HepG2 (cell line): ENCODE measurements around the gene COPS7A. TPM values are rescaled to one million over a fixed set of nuclear protein-coding genes. Genes with fewer than 3 reads are reported as not detected.

ENCODE experiments used
- DR1 ChIP-seq: sonication (generic); formaldehyde crosslinking; IDR thresholded peaks from 2 replicates; pipeline ENCODE4 v1.8.0; 2021; ENCODE audit warnings: mild to moderate bottlenecking, missing genetic modification reagents, inconsistent platforms
- FOXP4 ChIP-seq: sonication (generic); formaldehyde crosslinking; IDR thresholded peaks from 2 replicates; pipeline ENCODE4 v1.4.0; 2020; ENCODE audit warnings: missing genetic modification reagents
- HOXD1 ChIP-seq: sonication (generic); formaldehyde crosslinking; IDR thresholded peaks from 2 replicates; pipeline ENCODE4 v1.5.0; 2020; ENCODE audit warnings: missing genetic modification reagents
- IKZF5 ChIP-seq: IDR thresholded peaks from 2 replicates; pipeline ENCODE4 v1.6.1; 2018; ENCODE audit warnings: missing genetic modification reagents, mild to moderate bottlenecking, missing compliant biosample characterization
- IRF2 ChIP-seq: IDR thresholded peaks from 2 replicates; pipeline ENCODE4 v1.6.1; 2018; ENCODE audit warnings: missing genetic modification reagents, missing compliant biosample characterization
- JARID2 ChIP-seq: sonication (generic); formaldehyde crosslinking; IDR thresholded peaks from 2 replicates; pipeline ENCODE4 v1.8.1; 2023; ENCODE audit warnings: missing genetic modification reagents, inconsistent platforms; ENCODE audit not compliant: insufficient replicate concordance
- KLF11 ChIP-seq: IDR thresholded peaks from 2 replicates; pipeline ENCODE4 v1.6.1; 2016; ENCODE audit warnings: missing compliant biosample characterization
- MBD4 ChIP-seq: IDR thresholded peaks from 2 replicates; pipeline ENCODE4 v1.6.1; 2012; ENCODE audit warnings: low read length, inconsistent platforms, borderline replicate concordance
- MTF1 ChIP-seq: sonication (generic); formaldehyde crosslinking; IDR thresholded peaks from 2 replicates; pipeline ENCODE4 v1.5.0; 2020; ENCODE audit warnings: missing genetic modification reagents
- MXD4 ChIP-seq: IDR thresholded peaks from 2 replicates; pipeline ENCODE4 v1.6.1; 2016; ENCODE audit warnings: mild to moderate bottlenecking, missing biosample characterization, missing genetic modification reagents
- SALL2 ChIP-seq: sonication (generic); formaldehyde crosslinking; IDR thresholded peaks from 2 replicates; pipeline ENCODE4 v1.8.1; 2023; ENCODE audit warnings: mild to moderate bottlenecking, missing genetic modification reagents, inconsistent platforms
- SMARCE1 ChIP-seq: fragments of 450-650 bp; IDR thresholded peaks from 2 replicates; pipeline ENCODE4 v1.6.1; 2017; ENCODE audit warnings: borderline replicate concordance
- SPEN ChIP-seq: sonication (generic); formaldehyde crosslinking; IDR thresholded peaks from 2 replicates; pipeline ENCODE4 v1.5.1; 2020; ENCODE audit warnings: low read depth, mild to moderate bottlenecking, missing genetic modification reagents
- ZFP91 ChIP-seq: sonication (generic); formaldehyde crosslinking; IDR thresholded peaks from 2 replicates; pipeline ENCODE4 v1.9.0; 2022; ENCODE audit warnings: missing genetic modification reagents, mild to moderate bottlenecking, borderline replicate concordance
- ZNF142 ChIP-seq: sonication (generic); formaldehyde crosslinking; IDR thresholded peaks from 2 replicates; pipeline ENCODE4 v1.4.0; 2020; ENCODE audit warnings: missing genetic modification reagents
- ZNF550 ChIP-seq: sonication (generic); formaldehyde crosslinking; IDR thresholded peaks from 2 replicates; pipeline ENCODE4 v1.4.0; 2020; ENCODE audit warnings: mild to moderate bottlenecking, missing genetic modification reagents, borderline replicate concordance
- ZNF577 ChIP-seq: sonication (generic); formaldehyde crosslinking; IDR thresholded peaks from 2 replicates; pipeline ENCODE4 v1.4.0; 2020; ENCODE audit warnings: mild to moderate bottlenecking, low read depth, missing genetic modification reagents, borderline replicate concordance
- ZNF607 ChIP-seq: sonication (generic); formaldehyde crosslinking; IDR thresholded peaks from 2 replicates; pipeline ENCODE4 v1.5.1; 2020; ENCODE audit warnings: missing genetic modification reagents, mild to moderate bottlenecking, borderline replicate concordance
- polyA plus RNA-seq, 8 experiments: library from polyadenylated mRNA; depleted of rRNA in 3 of 8; stranded (reverse) in 7 of 8; unstranded in 1 of 8; fragments of >200 nt; fragmentation: Illumina TruSeq in 4 of 8; extraction: Trizol in 4 of 8; gene quantifications; 2 replicates each; pipeline versions ENCODE4 v1.2.1 to v1.2.3, GENCODE V29; 2011 to 2016; ENCODE audit warnings: low read depth in 4 of 8, missing spikeins in 1 of 8, mixed read lengths in 1 of 8; ENCODE audit not compliant: insufficient read depth in 1 of 8
- total RNA-seq, 5 experiments: library from RNA; depleted of rRNA; stranded (reverse); fragments of >200 nt; fragmentation: Illumina TruSeq; extraction: Trizol; gene quantifications; 2 replicates each; pipeline ENCODE4 v1.2.3, GENCODE V29; 2016; ENCODE audit warnings: low read depth in 1 of 5

Gene COPS7A
- total and polyA plus RNA-seq, 2 of the 13 experiments (the other 11 are each of a cell fraction or from before 2014, with no cell fraction given), result 40.0 to 73.6 TPM

- no peak for TF ChIP-seq JARID2 (CRISPR knock-in tag)
- no peak for TF ChIP-seq FOXP4 (CRISPR knock-in tag)
- no peak for TF ChIP-seq KLF11 (CRISPR knock-in tag)
- TF ChIP-seq MBD4, result no peak
- 0 out of 2 replicates have a peak, but pooled peaks have one; percentile 18 for TF ChIP-seq ZFP91
- TF ChIP-seq MXD4 (CRISPR knock-in tag), result no peak
- no peak for TF ChIP-seq ZNF577 (CRISPR knock-in tag)
- no peak for TF ChIP-seq HOXD1 (CRISPR knock-in tag)
- 0 out of 2 replicates have a peak, but pooled peaks have one; percentile 48 for TF ChIP-seq ZNF607 (CRISPR knock-in tag)
- no peak for TF ChIP-seq SALL2
- no peak for TF ChIP-seq ZNF550 (CRISPR knock-in tag)
- TF ChIP-seq SPEN (CRISPR knock-in tag), result 0 out of 2 replicates have a peak, but pooled peaks have one; percentile 5
- TF ChIP-seq SMARCE1, result no peak
- TF ChIP-seq DR1 (CRISPR knock-in tag), result peak; percentile 93
- no peak for TF ChIP-seq ZNF142
- no peak for TF ChIP-seq MTF1 (CRISPR knock-in tag)
- no peak for TF ChIP-seq IKZF5
- TF ChIP-seq IRF2 (CRISPR knock-in tag), result 0 out of 2 replicates have a peak, but pooled peaks have one; percentile 22
Measured at GRCh38 chr12:6765634-6766581, 42.1 kb downstream of the COPS7A start, which contains the start of gene PTMS (continued).
